H1 (cell line): Measurements from ENCODE around the gene PDRG1. TPM values are rescaled to one million over a fixed set of nuclear protein-coding genes. Genes with fewer than 3 reads are reported as not detected.
A peak's percentile ranks its signal among the peaks of the same experiment; 100 is the strongest.

Source experiments
- CTCF ChIA-PET: fragments of 300-600 bp; sonication (Branson Sonifier 250); formaldehyde crosslinking; loops from one replicate; lab custom pipeline; 2021; ENCODE audit not compliant: partially characterized antibody; lab: Charles Lee
- POLR2A ChIA-PET: fragments of 300-600 bp; sonication (Branson Sonifier 250); formaldehyde crosslinking; loops from one replicate; lab custom pipeline; 2021; ENCODE audit warnings: inconsistent platforms; ENCODE audit not compliant: partially characterized antibody; lab: Charles Lee
- DNase-seq, 2 experiments: peaks; one replicate each; pipeline versions ENCODE4 v3.0.0 to v3.0.0-alpha.2; 2010 to 2022; ENCODE audit warnings: low spot score in 2 of 2, low read depth in 1 of 2, mixed read lengths in 1 of 2
- FAIRE-seq: peaks from 2 replicates; lab custom pipeline; 2011; peaks lifted over from hg19 to GRCh38; lab: Jason Lieb, UNC
- H2AFZ ChIP-seq: 2 replicates; pipeline ENCODE4 v1.8.1; 2012; ENCODE audit warnings: low read length, inconsistent platforms
- H2AK5ac ChIP-seq: 2 replicates; pipeline ENCODE4 v1.6.1; 2013; ENCODE audit warnings: low read depth, low read length
- H2BK120ac ChIP-seq: replicated peaks from 2 replicates; pipeline ENCODE3; 2013; ENCODE audit warnings: low read depth, low read length, inconsistent platforms
- H2BK12ac ChIP-seq: 2 replicates; pipeline ENCODE4 v1.6.1; 2013; ENCODE audit warnings: low read depth, low read length
- H2BK15ac ChIP-seq: 2 replicates; pipeline ENCODE4 v1.6.1; 2013; ENCODE audit warnings: low read length
- H2BK20ac ChIP-seq: 2 replicates; pipeline ENCODE4 v1.6.1; 2013; ENCODE audit warnings: low read length
- H2BK5ac ChIP-seq: 2 replicates; pipeline ENCODE4 v1.6.1; 2013; ENCODE audit warnings: low read depth, low read length
- H3K14ac ChIP-seq: 2 replicates; pipeline ENCODE4 v1.6.1; 2013; ENCODE audit warnings: inconsistent platforms; ENCODE audit not compliant: insufficient read length
- H3K18ac ChIP-seq: 2 replicates; pipeline ENCODE4 v1.6.1; 2013; ENCODE audit warnings: low read length; ENCODE audit errors: extremely low read depth
- H3K23ac ChIP-seq: 2 replicates; pipeline ENCODE4 v1.6.1; 2013; ENCODE audit warnings: inconsistent platforms; ENCODE audit not compliant: insufficient read length
- H3K23me2 ChIP-seq: 2 replicates; pipeline ENCODE4 v1.6.1; 2013; ENCODE audit warnings: low read depth, low read length
- H3K27ac ChIP-seq: 2 replicates; pipeline ENCODE4 v1.6.1; 2011; ENCODE audit warnings: low read depth, low read length, inconsistent platforms
- H3K27me3 ChIP-seq, 4 experiments: replicated peaks in 1 of 4; 1 replicate in 1 of 4; 2 replicates in 3 of 4; pipeline versions ENCODE4 v1.6.1 to v1.8.1; 2011 to 2013; ENCODE audit warnings: low read length in 3 of 4, mild to moderate bottlenecking in 3 of 4, inconsistent platforms in 2 of 4, mixed read lengths in 2 of 4, moderate library complexity in 1 of 4; ENCODE audit not compliant: control insufficient read depth in 3 of 4, insufficient read depth in 3 of 4; ENCODE audit errors: extremely low read depth in 1 of 4
- H3K36me3 ChIP-seq, 4 experiments: 2 replicates each; pipeline versions ENCODE4 v1.6.1 to v1.8.1; 2011 to 2013; ENCODE audit warnings: mild to moderate bottlenecking in 4 of 4, low read length in 3 of 4, moderate library complexity in 2 of 4, control low read depth in 1 of 4, inconsistent platforms in 1 of 4; ENCODE audit not compliant: insufficient read depth in 4 of 4, control insufficient read depth in 2 of 4
- H3K4ac ChIP-seq: replicated peaks from 2 replicates; pipeline ENCODE3; 2013; ENCODE audit warnings: low read length, low read depth, mixed read lengths, inconsistent platforms; ENCODE audit not compliant: insufficient read length
- H3K4me1 ChIP-seq, 4 experiments: replicated peaks in 1 of 4; 1 replicate in 1 of 4; 2 replicates in 3 of 4; pipeline versions ENCODE4 v1.6.1 to v1.8.1; 2011 to 2013; ENCODE audit warnings: low read length in 3 of 4, inconsistent platforms in 2 of 4, mixed read lengths in 1 of 4; ENCODE audit not compliant: insufficient read depth in 4 of 4, control insufficient read depth in 3 of 4
- H3K4me2 ChIP-seq, 2 experiments: 2 replicates each; pipeline versions ENCODE4 v1.6.1 to v1.8.1; 2011 to 2013; ENCODE audit warnings: low read depth in 2 of 2, low read length in 2 of 2, control low read depth in 1 of 2, inconsistent platforms in 1 of 2, mild to moderate bottlenecking in 1 of 2; ENCODE audit not compliant: insufficient read depth in 1 of 2
- H3K4me3 ChIP-seq, 4 experiments: fragments of 200-600, 300-600 bp in 1 of 4; sonication (generic), shearing (Covaris generic), sonication (Bioruptor Twin) in 1 of 4; 2 replicates each; pipeline versions ENCODE4 v1.5.1 to v1.8.1; 2011 to 2016; ENCODE audit warnings: low read length in 4 of 4, low read depth in 3 of 4, control low read depth in 2 of 4, inconsistent platforms in 2 of 4, mild to moderate bottlenecking in 2 of 4, mixed read lengths in 1 of 4, moderate library complexity in 1 of 4; ENCODE audit not compliant: insufficient read depth in 2 of 4; ENCODE audit errors: extremely low read depth in 1 of 4
- H3K56ac ChIP-seq: replicated peaks from 2 replicates; pipeline ENCODE3; 2013; ENCODE audit warnings: low read depth, mild to moderate bottlenecking, mixed read lengths, low read length, inconsistent platforms; ENCODE audit not compliant: insufficient read length
- H3K79me1 ChIP-seq: 2 replicates; pipeline ENCODE4 v1.6.1; 2013; ENCODE audit warnings: low read depth, low read length, control low read depth
- H3K79me2 ChIP-seq, 2 experiments: 2 replicates each; pipeline versions ENCODE4 v1.6.1 to v1.8.1; 2012 to 2013; ENCODE audit warnings: low read length in 2 of 2, mild to moderate bottlenecking in 2 of 2, inconsistent platforms in 1 of 2; ENCODE audit not compliant: insufficient read depth in 2 of 2, control insufficient read depth in 1 of 2
- H3K9ac ChIP-seq, 4 experiments: replicated peaks in 1 of 4; 1 replicate in 1 of 4; 2 replicates in 3 of 4; pipeline versions ENCODE4 v1.6.1 to v1.8.1; 2011 to 2013; ENCODE audit warnings: low read depth in 3 of 4, low read length in 3 of 4, control low read depth in 2 of 4, mild to moderate bottlenecking in 2 of 4, moderate library complexity in 2 of 4, inconsistent platforms in 1 of 4; ENCODE audit errors: extremely low read depth in 1 of 4
- H3K9me3 ChIP-seq, 2 experiments: 2 replicates each; pipeline versions ENCODE4 v1.6.1 to v1.8.1; 2012 to 2013; ENCODE audit warnings: mild to moderate bottlenecking in 2 of 2, moderate library complexity in 2 of 2, control low read depth in 1 of 2, inconsistent platforms in 1 of 2, low read depth in 1 of 2, low read length in 1 of 2, mixed read lengths in 1 of 2; ENCODE audit not compliant: insufficient read depth in 2 of 2
- H4K20me1 ChIP-seq, 2 experiments: replicated peaks in 1 of 2; 2 replicates each; pipeline versions ENCODE3 to v1.8.1; 2011 to 2013; ENCODE audit warnings: inconsistent platforms in 2 of 2, low read length in 2 of 2, mild to moderate bottlenecking in 1 of 2; ENCODE audit not compliant: insufficient read depth in 2 of 2, control insufficient read depth in 1 of 2
- H4K5ac ChIP-seq: 2 replicates; pipeline ENCODE4 v1.6.1; 2013; ENCODE audit warnings: low read length, low read depth, mixed read lengths, inconsistent platforms; ENCODE audit not compliant: insufficient read length
- H4K8ac ChIP-seq: 2 replicates; pipeline ENCODE4 v1.8.0; 2013; ENCODE audit warnings: mild to moderate bottlenecking, moderate library complexity, low read length, inconsistent platforms; ENCODE audit not compliant: insufficient read depth; ENCODE audit errors: extremely low read depth
- H4K91ac ChIP-seq: replicated peaks from 2 replicates; pipeline ENCODE3; 2013; ENCODE audit warnings: low read length, mixed read lengths, inconsistent platforms; ENCODE audit not compliant: insufficient read length
- CREB1 ChIP-seq: IDR thresholded peaks from 2 replicates; pipeline ENCODE4 v1.6.1; 2012; ENCODE audit warnings: inconsistent platforms
- KDM1A ChIP-seq: fragments of 200-600, 300-600 bp; sonication (generic); IDR thresholded peaks from 2 replicates; pipeline ENCODE4 v1.7.1; 2016; ENCODE audit warnings: mild to moderate bottlenecking, low read length, borderline replicate concordance
- SRF ChIP-seq: IDR thresholded peaks from 2 replicates; pipeline ENCODE4 v1.6.1; 2011; ENCODE audit warnings: mild to moderate bottlenecking, low read depth, low read length, moderate library complexity
- WGBS, 2 experiments: shearing (Covaris generic) in 1 of 2; methylation state at CpG; one replicate each; pipeline versions ENCODE4 v1.1.6 to v1.1.7; 2013 to 2015; ENCODE audit warnings: low lambda C conversion rate in 2 of 2, mixed read lengths in 2 of 2, inconsistent platforms in 1 of 2, low coverage in 1 of 2, missing lambda C conversion rate in 1 of 2; ENCODE audit not compliant: insufficient replicate concordance in 2 of 2, insufficient coverage in 1 of 2, insufficient read length in 1 of 2; ENCODE audit errors: extremely low coverage in 1 of 2, missing lambda C conversion rate in 1 of 2; 5-methylcytosine and 5-hydroxymethylcytosine counted together
- polyA plus RNA-seq, 7 experiments: library from polyadenylated mRNA; depleted of rRNA in 3 of 7; stranded (reverse) in 5 of 7; unstranded in 2 of 7; fragments of >200 nt in 5 of 7; fragments of 200-250 nt in 2 of 7; gene quantifications; 1 replicate in 5 of 7; 2 replicates in 1 of 7; 4 replicates in 1 of 7; pipeline versions ENCODE4 v1.2.1 to v1.2.3, GENCODE V29; 2011 to 2013; ENCODE audit warnings: missing spikeins in 2 of 7, mixed read lengths in 2 of 7
- total RNA-seq: library from RNA; stranded (reverse); fragmentation: NEBNext Ultra II Directional; extraction: Animal tissue kit (Norgen Biotek cat#: 25700); gene quantifications from 2 replicates; pipeline ENCODE4 v1.2.1, GENCODE V29; 2021

The PDRG1 gene
- total and polyA plus RNA-seq, 2 of the 8 experiments (the other 6 are each of a cell fraction or from before 2014, with no cell fraction given) = 14.2 to 20.8 TPM

DNA sequence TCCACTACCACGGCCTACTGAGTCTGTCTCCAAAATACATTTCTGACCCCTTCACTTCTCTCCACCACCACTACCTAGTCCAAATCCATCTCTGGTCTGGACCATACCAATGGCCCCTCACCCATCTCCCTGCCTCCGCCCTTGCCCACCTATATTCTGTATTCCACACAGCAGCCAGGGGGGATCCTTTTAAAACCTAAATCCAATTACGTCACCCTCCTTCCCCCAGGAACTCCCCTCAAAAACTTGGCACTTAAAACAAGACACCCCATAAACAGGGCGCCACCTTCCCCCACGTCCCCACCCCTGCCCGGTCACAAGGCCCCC, 680 bp downstream of the PDRG1 start:
- H2AFZ ChIP-seq = no peak overlapping the region
- no peaks in the 10 kb centered on the region; the same call in 1 of the 2 replicates for H3K79me1 ChIP-seq
- peak overlapping the region; percentile 57; the same call in 1 of the 2 replicates for H4K8ac ChIP-seq
- H3K4me3 ChIP-seq = peak overlapping the region; percentile 51 to 97 (median 89)
- no peak overlapping the region for H2BK20ac ChIP-seq
- H4K91ac ChIP-seq = no peak overlapping the region
- peak overlapping the region; percentile 73 to 84 (median 77) for H3K9ac ChIP-seq
- no peak for DNase-seq
- H3K23ac ChIP-seq = no peak overlapping the region
- no peak overlapping the region for H2BK120ac ChIP-seq
- H3K56ac ChIP-seq = no peak overlapping the region
- H2BK15ac ChIP-seq = no peak overlapping the region
- 23% methylated on average over 6 of the region's 6 CpGs; no CpG with 5 or more reads in 1 of the 2 experiments for WGBS, 2 experiments
- peaks cover 0 to 6% (median 1%) of the 10 kb centered on the region in 4 experiments; a peak in 3 of 7 replicates for H3K4me1 ChIP-seq
- no peak for TF ChIP-seq KDM1A
- no peak for TF ChIP-seq SRF
- no peak for TF ChIP-seq CREB1
- TF ChIP-seq, all 59 proteins: peak for 0
- Histone ChIP-seq H2BK5ac (no peak overlapping the region), H3K14ac (no peak overlapping the region), H4K20me1 (peaks cover 4 to 6% of the 10 kb centered on the region in 2 experiments), H3K4ac (no peak overlapping the region), H2AK5ac (no peak overlapping the region), H4K5ac (no peak overlapping the region), H3K79me2 (peaks cover 7 to 21% of the 10 kb centered on the region in 2 experiments; a peak in 3 of 4 replicates), H2BK12ac (no peak overlapping the region), H3K27me3 (no peaks in the 10 kb centered on the region), H3K18ac (no peak overlapping the region), H3K36me3 (peaks cover 24 to 34% (median 31%) of the 10 kb centered on the region in 4 experiments), H3K27ac (no peak overlapping the region; the same call in 1 of the 2 replicates), H3K23me2 (peaks cover 2% of the 10 kb centered on the region; the same call in 1 of the 2 replicates), H3K4me2 (peak overlapping the region; percentile 67 to 92), H3K9me3 (peaks cover 2 to 6% of the 10 kb centered on the region in 2 experiments)
- ChIA-PET CTCF (interaction anchor here (0.8 to 8.3 kb wide), 29 partner anchors 9 to 139 kb away, joined by 3 to 88 read pairs (median 5); no protein-coding TSS in a partner anchor), POLR2A (interaction anchor here (0.6 to 2.2 kb wide), 11 partner anchors 9 to 111 kb away, joined by 3 to 15 read pairs (median 4); no protein-coding TSS in a partner anchor)
- FAIRE-seq = no peak
